ENCODE measurements around the gene RBM23.
A peak's percentile ranks its signal among the peaks of the same experiment; 100 is the strongest.
"Not testable (repeated sequence)": the region's sequence is repeated elsewhere in the genome, so short reads cannot be mapped to it uniquely, and the experiment has no call there.

The RBM23 gene

GRCh38 chr14:22918804-22919600 lies at the start of gene RBM23:
RBM23 (minus strand) TSS chr14:22919149.
- peak; percentile 100 for DNase-seq (ENCODE audit: low spot score)

GRCh38 chr14:22966783-22967269 lies 47.9 kb upstream of the RBM23 start:
- no peak for DNase-seq (ENCODE audit: low spot score)

GRCh38 chr14:22965916-22966782 lies 47.2 kb upstream of the RBM23 start:
- DNase-seq (ENCODE audit: low spot score) = not testable (repeated sequence)

GRCh38 chr14:22962061-22962676 lies 43.2 kb upstream of the RBM23 start:
- no peak for DNase-seq (ENCODE audit: low spot score)

GRCh38 chr14:22955702-22956569 lies 37.0 kb upstream of the RBM23 start:
- DNase-seq (ENCODE audit: low spot score) = no peak

- no peak for DNase-seq (ENCODE audit: low spot score)
Measured at GRCh38 chr14:22952418-22952817, 33.5 kb upstream of the RBM23 start.

- DNase-seq (ENCODE audit: low spot score) = not testable (repeated sequence)
Measured at GRCh38 chr14:22951795-22952194, 32.8 kb upstream of the RBM23 start.

- DNase-seq (ENCODE audit: low spot score) = no peak
Measured at GRCh38 chr14:22945642-22946041, 26.7 kb upstream of the RBM23 start.

GRCh38 chr14:22939684-22940083 lies 20.7 kb upstream of the RBM23 start:
- DNase-seq (ENCODE audit: low spot score) = peak; percentile 87

- DNase-seq (ENCODE audit: low spot score) = no peak
Measured at GRCh38 chr14:22935156-22935555, 16.2 kb upstream of the RBM23 start.

GRCh38 chr14:22932146-22932545 lies 13.2 kb upstream of the RBM23 start:
- DNase-seq (ENCODE audit: low spot score) = no peak

GRCh38 chr14:22929961-22930364 lies 11.0 kb upstream of the RBM23 start:
- no peak for DNase-seq (ENCODE audit: low spot score)

GRCh38 chr14:22929104-22929960 lies 10.4 kb upstream of the RBM23 start, which contains the start of gene PRMT5:
PRMT5 (minus strand) TSS chr14:22929376; CDS start chr14:22929361, 15 bp downstream.
- peak; percentile 100 for DNase-seq (ENCODE audit: low spot score)

GRCh38 chr14:22928237-22929103 lies 9.5 kb upstream of the RBM23 start:
- peak; percentile 48 for DNase-seq (ENCODE audit: low spot score)

GRCh38 chr14:22926316-22926715 lies 7.4 kb upstream of the RBM23 start:
- peak; percentile 55 for DNase-seq (ENCODE audit: low spot score)

GRCh38 chr14:22925513-22925912 lies 6.6 kb upstream of the RBM23 start:
- DNase-seq (ENCODE audit: low spot score) = no peak

GRCh38 chr14:22923746-22924145 lies 4.8 kb upstream of the RBM23 start:
- no peak for DNase-seq (ENCODE audit: low spot score)

GRCh38 chr14:22922294-22922693 lies 3.3 kb upstream of the RBM23 start:
- no peak for DNase-seq (ENCODE audit: low spot score)

GRCh38 chr14:22920697-22921096 lies 1.7 kb upstream of the RBM23 start:
- DNase-seq (ENCODE audit: low spot score) = no peak

GRCh38 chr14:22919601-22919921 lies 612 bp upstream of the RBM23 start:
- DNase-seq (ENCODE audit: low spot score) = no peak

Measured in RKO (cell line).